ENCODE data around the gene SLC1A7.
A peak's percentile ranks its signal among the peaks of the same experiment; 100 is the strongest.

The SLC1A7 gene

DNA sequence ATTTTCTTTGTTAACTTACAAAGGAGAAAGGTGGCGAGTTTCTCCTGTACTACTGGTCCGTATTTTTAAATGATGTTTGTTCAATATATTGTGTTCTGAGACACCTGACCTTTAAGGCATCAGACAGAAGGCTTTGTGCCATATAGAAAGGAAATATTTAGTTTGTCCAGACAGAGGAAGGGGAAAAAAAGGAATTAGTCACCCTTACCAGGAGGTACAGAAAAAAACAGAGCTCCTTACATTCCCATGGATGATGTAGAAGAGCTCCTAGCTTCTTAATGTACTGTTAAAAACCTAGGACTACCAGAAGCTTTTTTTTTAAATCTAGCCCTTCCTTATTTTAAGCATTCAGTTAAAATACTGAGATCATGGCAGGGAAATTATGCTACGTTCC lies 92.9 kb downstream of the SLC1A7 start:
- no peak for DNase-seq

DNA sequence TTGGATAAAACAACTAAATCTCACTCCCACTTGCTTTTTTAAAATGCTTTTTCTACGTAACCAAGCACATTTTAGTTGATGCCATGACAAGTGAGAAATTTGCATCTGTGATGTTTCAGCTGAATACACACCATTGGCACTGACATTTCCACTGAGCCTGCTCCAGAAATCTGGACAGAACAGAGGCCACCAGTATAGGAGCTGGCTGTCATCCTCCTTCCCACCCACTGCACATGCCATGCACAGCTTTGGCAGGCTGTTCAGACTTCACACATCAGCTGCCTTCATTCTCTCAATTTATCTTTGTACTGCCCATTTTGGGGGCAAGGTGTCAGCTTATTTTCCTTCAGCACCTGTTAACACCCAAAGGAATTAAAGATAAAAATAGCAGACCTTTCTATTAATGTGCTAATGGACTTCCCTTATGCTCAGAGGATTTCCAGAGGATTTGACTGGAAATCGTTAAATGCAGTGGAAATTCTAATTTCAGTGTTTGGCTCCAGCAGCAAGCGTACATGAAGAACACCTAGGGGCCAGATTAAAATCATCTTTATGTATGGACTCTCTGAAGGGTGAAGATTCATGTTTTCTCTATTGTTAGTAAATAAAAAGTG lies 93.4 kb downstream of the SLC1A7 start:
- DNase-seq = no peak

DNA sequence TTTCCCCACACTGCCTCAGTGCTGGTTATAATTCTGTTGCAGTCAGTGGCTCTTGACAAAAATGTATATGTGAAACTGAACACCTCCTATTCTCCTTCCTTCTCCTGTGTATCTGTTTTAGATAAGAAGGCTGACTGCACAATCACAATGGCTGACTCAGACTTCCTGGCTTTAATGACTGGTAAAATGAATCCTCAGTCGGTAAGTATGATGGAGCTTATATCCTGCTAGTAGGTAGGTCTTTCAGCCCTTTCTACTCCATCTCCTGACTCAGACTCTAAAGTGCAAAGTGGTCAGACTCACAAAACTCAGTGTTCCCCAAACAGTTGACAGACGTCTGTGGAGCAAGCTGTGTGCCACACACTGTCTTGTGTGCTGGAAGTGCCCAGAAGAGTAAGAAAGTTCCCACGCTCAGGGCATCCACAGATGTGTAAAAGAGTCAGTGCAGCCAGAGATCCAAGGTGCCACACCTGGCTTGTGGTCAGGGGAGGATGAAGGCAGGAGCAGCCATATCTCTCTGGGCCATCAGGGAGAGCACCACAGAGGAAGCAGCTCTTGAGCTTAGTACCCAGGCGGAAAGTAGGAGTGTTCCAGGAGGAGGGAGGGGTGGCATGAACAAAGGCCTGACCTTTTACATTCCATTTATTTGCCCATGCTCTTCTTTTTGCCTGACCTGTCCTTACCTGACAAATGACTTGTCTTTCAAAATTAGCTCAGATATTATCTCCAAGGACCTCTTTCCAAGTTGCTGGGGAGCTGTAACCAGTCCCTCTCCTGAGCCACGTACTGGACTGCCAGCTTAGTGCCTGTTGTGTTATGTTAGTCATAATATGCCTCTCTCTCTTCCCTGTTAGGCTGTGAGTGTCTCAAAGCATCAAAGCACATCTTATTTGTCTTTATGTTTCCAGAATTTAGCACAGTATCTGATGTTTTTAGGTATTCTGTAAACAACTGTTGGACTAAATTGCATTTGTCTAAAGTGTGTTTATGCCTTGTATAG lies 94.4 kb downstream of the SLC1A7 start:
- DNase-seq = peak; percentile 72

DNA sequence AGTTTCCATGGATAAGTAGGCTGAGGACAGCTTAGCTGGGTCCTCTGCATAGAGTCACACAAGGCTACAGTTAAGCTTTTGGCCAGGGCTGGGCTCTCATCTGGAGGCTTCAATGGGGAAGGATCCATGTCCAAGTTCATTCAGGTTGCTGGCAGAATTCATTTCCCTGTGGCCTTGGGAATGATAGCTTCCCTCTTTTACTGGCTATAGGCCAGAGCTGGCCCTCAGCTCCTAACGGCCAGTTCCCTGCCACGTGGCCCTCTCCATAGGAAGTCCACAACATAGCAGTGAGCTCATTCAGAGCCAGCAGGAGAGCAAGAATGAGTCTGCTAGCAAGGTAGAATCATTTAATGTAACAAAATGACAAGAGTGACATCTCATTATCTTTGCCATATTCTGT lies 95.5 kb downstream of the SLC1A7 start:
- DNase-seq = peak; percentile 78

DNA sequence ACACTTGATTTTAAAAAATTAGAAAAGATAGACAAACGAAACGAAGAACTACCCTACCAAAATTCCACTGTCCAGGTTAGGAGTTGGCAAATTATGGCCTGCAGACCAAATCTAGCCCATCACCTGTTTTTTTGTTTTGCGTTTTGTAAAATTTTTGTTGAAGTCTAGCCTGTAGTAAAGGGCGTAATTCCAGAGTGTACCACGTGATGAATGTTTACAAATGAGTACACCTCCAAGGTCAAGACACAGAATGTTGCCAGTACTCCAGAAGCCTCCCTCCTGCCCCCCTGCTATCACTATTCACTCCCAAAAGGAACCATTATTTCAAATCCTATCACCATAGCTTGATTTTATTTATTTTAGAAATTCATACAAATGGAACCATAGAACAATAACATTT lies 97.5 kb downstream of the SLC1A7 start:
- DNase-seq = no peak

DNA sequence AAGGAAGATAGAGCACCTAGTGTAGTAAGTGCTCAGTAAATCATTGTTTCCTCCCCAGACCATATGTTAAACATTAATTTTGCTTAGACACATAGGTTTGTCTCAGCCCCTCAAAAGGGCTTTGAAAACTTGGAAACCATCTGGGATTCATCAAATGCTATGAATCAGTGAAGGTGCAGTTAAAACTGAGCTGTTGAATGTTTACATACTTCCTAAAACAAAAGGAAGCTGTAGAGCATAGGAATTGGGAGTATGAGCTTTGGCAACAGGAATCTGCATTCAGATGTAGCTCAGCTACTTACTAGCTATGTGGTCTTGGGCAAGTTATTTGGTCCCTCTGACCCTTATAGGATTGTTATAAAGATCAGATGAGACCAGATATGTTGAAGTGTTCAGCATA lies 99.2 kb downstream of the SLC1A7 start:
- DNase-seq = no peak

DNA sequence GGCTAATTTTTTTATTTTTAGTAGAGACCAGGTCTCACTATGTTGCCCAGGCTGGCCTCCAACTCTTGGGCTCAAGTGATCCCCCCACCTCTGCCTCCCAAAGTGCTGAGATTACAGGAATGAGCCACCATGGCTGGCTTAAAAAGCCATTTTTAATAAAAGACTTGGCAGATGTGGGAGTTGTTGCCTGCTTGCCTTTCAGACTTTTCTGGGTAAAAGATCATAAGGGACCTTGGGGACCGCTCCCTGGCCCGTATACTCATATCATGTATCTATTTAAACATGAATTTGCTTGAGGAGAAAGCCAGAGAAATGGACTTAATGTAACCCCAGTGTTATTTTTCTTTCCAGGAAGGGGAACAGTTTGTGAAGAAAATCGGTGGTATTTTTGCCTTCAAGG lies 103.9 kb downstream of the SLC1A7 start:
- DNase-seq = no peak

Measured in NCI-H146 (cell line).